HG02623 (cell line): Measurements from ENCODE around the gene ZNF618.
"Not testable (repeated sequence)": the region's sequence is repeated elsewhere in the genome, so short reads cannot be mapped to it uniquely, and the experiment has no call there.

ENCODE experiments used
- ATAC-seq: cut with Tn5 transposase; IDR thresholded peaks from one replicate; pipeline ENCODE4 v1.9.1; 2021; ENCODE audit warnings: moderate library complexity; ENCODE audit not compliant: unreplicated experiment

ZNF618 gene

GRCh38 chr9:114033397-114034103, 157.4 kb downstream of the ZNF618 start:
- ATAC-seq: no peak

GRCh38 chr9:114034196-114034595, 158.1 kb downstream of the ZNF618 start:
- ATAC-seq: no peak

- no peak for ATAC-seq
Measured at GRCh38 chr9:114034661-114035062, 158.6 kb downstream of the ZNF618 start.

GRCh38 chr9:114035221-114035844, 159.2 kb downstream of the ZNF618 start:
- ATAC-seq: no peak

- no peak for ATAC-seq
Measured at GRCh38 chr9:114035845-114036801, 160.0 kb downstream of the ZNF618 start.

- no peak for ATAC-seq
Measured at GRCh38 chr9:114037249-114037648, 161.1 kb downstream of the ZNF618 start.

- no peak for ATAC-seq
Measured at GRCh38 chr9:114037961-114038723, 162.0 kb downstream of the ZNF618 start.

- ATAC-seq: no peak
Measured at GRCh38 chr9:114038724-114039313, 162.7 kb downstream of the ZNF618 start.

GRCh38 chr9:114039484-114039883, 163.4 kb downstream of the ZNF618 start:
- ATAC-seq: no peak

GRCh38 chr9:114043660-114044059, 167.6 kb downstream of the ZNF618 start:
- ATAC-seq: not testable (repeated sequence)

GRCh38 chr9:114046237-114046755, 170.2 kb downstream of the ZNF618 start:
- ATAC-seq: no peak

- ATAC-seq: no peak
Measured at GRCh38 chr9:114046875-114047274, 170.8 kb downstream of the ZNF618 start.

GRCh38 chr9:114047717-114048116, 171.6 kb downstream of the ZNF618 start:
- no peak for ATAC-seq

GRCh38 chr9:114048533-114049415, 172.7 kb downstream of the ZNF618 start:
- no peak for ATAC-seq

- no peak for ATAC-seq
Measured at GRCh38 chr9:114049441-114050225, 173.5 kb downstream of the ZNF618 start.

GRCh38 chr9:114050226-114050568, 174.1 kb downstream of the ZNF618 start:
- no peak for ATAC-seq

GRCh38 chr9:114050646-114051045, 174.5 kb downstream of the ZNF618 start:
- ATAC-seq: no peak

- no peak for ATAC-seq
Measured at GRCh38 chr9:114051281-114051680, 175.2 kb downstream of the ZNF618 start.
